ENCODE measurements around the gene NUDT17.

The NUDT17 gene

GRCh38 chr1:145891143-145891542, 45.7 kb downstream of the NUDT17 start:
- no peak for DNase-seq

- peak; percentile 76 to 85 (median 78) for DNase-seq
These were observed 46.4 kb downstream of the NUDT17 start for GRCh38 chr1:145891587-145892485.

- no peak for DNase-seq
These were observed 47.2 kb downstream of the NUDT17 start for GRCh38 chr1:145892486-145893087.

- DNase-seq: no peak
These were observed 48.1 kb downstream of the NUDT17 start for GRCh38 chr1:145893306-145894055.

- no peak for DNase-seq
These were observed 50.0 kb downstream of the NUDT17 start for GRCh38 chr1:145895471-145895870.

DNA sequence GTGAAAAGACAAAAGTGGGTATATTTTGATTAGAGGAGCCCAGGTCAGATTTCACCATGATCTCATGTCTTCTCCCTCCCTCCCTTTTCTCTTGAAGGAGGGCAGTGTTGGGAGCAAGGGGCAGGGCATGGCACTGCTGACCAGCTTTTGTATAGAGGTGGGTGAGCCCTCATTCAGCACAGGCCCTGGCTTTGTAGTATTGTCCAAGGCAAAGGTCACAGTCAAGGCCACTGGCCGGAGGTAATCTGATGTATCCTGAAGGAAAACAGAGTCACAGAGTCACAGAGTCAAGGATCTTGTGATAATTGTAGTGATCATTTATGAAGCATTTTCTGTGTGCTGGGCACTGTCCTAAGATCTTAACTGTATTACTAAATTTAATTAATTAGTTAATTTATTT, 52.5 kb downstream of the NUDT17 start:
- no peak for DNase-seq
